K562 (cell line): ENCODE results near the gene PREP. TPM values are rescaled to one million over a fixed set of nuclear protein-coding genes. Genes with fewer than 3 reads are reported as not detected.

Experiments
- ATAC-seq: fragments of 200-7000 bp; cut with Tn5 transposase; 3 replicates; pipeline ENCODE4 v1.9.1; 2020; ENCODE audit warnings: moderate library complexity
- BruUV-seq: library from RNA; stranded (reverse); fragments of 400-500 nt; replicated peaks from 2 replicates; lab custom pipeline; 2021; lab: Mats Ljungman, UMichigan
- CTCF ChIA-PET: fragments of 300-600 bp; formaldehyde crosslinking; extraction: SDS; loops from one replicate; lab custom pipeline; 2021; ENCODE audit warnings: low intra/inter-chr PET ratio; lab: Yijun Ruan, JAX
- POLR2A ChIA-PET: fragments of 300-600, 350-650 bp; sonication (Branson Sonifier 250); formaldehyde crosslinking; extraction: SDS; loops from one replicate; lab custom pipeline; 2021; ENCODE audit warnings: antibody characterized with exemption, inconsistent platforms; lab: Yijun Ruan, JAX
- DNase-seq, 4 experiments: peaks; one replicate each; pipeline versions ENCODE4 v3.0.0 to v3.0.0-alpha.2; 2011 to 2018; ENCODE audit warnings: low spot score in 3 of 4, mixed read lengths in 3 of 4; ENCODE audit errors: extremely low read depth in 1 of 4
- FAIRE-seq: peaks from 2 replicates; lab custom pipeline; 2011; peaks lifted over from hg19 to GRCh38; lab: Jason Lieb, UNC
- H2AFZ ChIP-seq: 2 replicates; pipeline ENCODE4 v1.6.0; 2011; ENCODE audit warnings: low read depth, low read length, control low read depth, inconsistent platforms
- H3K27ac ChIP-seq: fragments of 200-600 bp; 3 replicates; pipeline ENCODE4 v1.8.0; 2011; ENCODE audit warnings: low read depth, mild to moderate bottlenecking, control low read depth, inconsistent platforms, low read length, moderate library complexity, mixed read lengths; ENCODE audit errors: extremely low read depth
- H3K27me3 ChIP-seq, 2 experiments: fragments of 300-600 bp in 1 of 2; 2 replicates in 1 of 2; 3 replicates in 1 of 2; pipeline versions ENCODE4 v1.6.0 to v1.8.0; 2011; ENCODE audit warnings: inconsistent platforms in 2 of 2, low read length in 2 of 2, mild to moderate bottlenecking in 1 of 2, mixed read lengths in 1 of 2, moderate library complexity in 1 of 2; ENCODE audit not compliant: control insufficient read depth in 2 of 2, insufficient read depth in 2 of 2
- H3K36me3 ChIP-seq: fragments of 300-600 bp; 3 replicates; pipeline ENCODE4 v1.8.0; 2011; ENCODE audit warnings: mild to moderate bottlenecking, low read length, inconsistent platforms; ENCODE audit not compliant: control insufficient read depth, insufficient read depth
- H3K4me1 ChIP-seq, 2 experiments: fragments of 200-600 bp in 1 of 2; replicated peaks in 1 of 2; 2 replicates in 1 of 2; 3 replicates in 1 of 2; pipeline versions ENCODE4 v1.5.1 to v1.8.0; 2011; ENCODE audit warnings: inconsistent platforms in 2 of 2, low read length in 2 of 2, mild to moderate bottlenecking in 1 of 2, mixed read lengths in 1 of 2, moderate library complexity in 1 of 2; ENCODE audit not compliant: control insufficient read depth in 2 of 2, insufficient read depth in 2 of 2
- H3K4me2 ChIP-seq: 2 replicates; pipeline ENCODE4 v1.6.1; 2011; ENCODE audit warnings: low read length, control low read depth, inconsistent platforms, mixed read lengths; ENCODE audit not compliant: insufficient read depth
- H3K4me3 ChIP-seq: fragments of 200-600 bp; sonication (generic), shearing (Covaris generic); 2 replicates; pipeline ENCODE4 v1.5.1; 2016; ENCODE audit warnings: control low read depth, inconsistent platforms
- H3K79me2 ChIP-seq: fragments of 200-600 bp; 3 replicates; pipeline ENCODE4 v1.8.0; 2011; ENCODE audit warnings: low read length, inconsistent platforms; ENCODE audit not compliant: control insufficient read depth, insufficient read depth
- H3K9ac ChIP-seq, 2 experiments: 2 replicates each; pipeline versions ENCODE4 v1.6.0 to v1.6.1; 2011; ENCODE audit warnings: low read depth in 2 of 2, low read length in 2 of 2, control low read depth in 1 of 2, inconsistent platforms in 1 of 2, mild to moderate bottlenecking in 1 of 2, mixed read lengths in 1 of 2; ENCODE audit not compliant: insufficient read depth in 1 of 2
- H3K9me1 ChIP-seq: one replicate; pipeline ENCODE4 v1.6.0; 2011; ENCODE audit warnings: inconsistent platforms, mild to moderate bottlenecking, low read length, moderate library complexity; ENCODE audit not compliant: control insufficient read depth, insufficient read depth
- H3K9me3 ChIP-seq: replicated peaks from 2 replicates; pipeline ENCODE4 v1.5.1; 2011; ENCODE audit warnings: low read depth, low read length, inconsistent platforms; ENCODE audit not compliant: control insufficient read depth, insufficient read depth
- H4K20me1 ChIP-seq: replicated peaks from 2 replicates; pipeline ENCODE4 v1.6.1; 2011; ENCODE audit warnings: low read length, inconsistent platforms, mixed read lengths; ENCODE audit not compliant: control insufficient read depth, insufficient read depth
- DDX20 ChIP-seq: fragments of 450-650 bp; IDR thresholded peaks from 2 replicates; pipeline ENCODE4 v1.6.1; 2016; ENCODE audit warnings: missing genetic modification characterization, low read depth, mild to moderate bottlenecking, missing compliant biosample characterization, moderate library complexity
- EP400 ChIP-seq: fragments of 450-650 bp; IDR thresholded peaks from 2 replicates; pipeline ENCODE4 v1.6.1; 2017; ENCODE audit warnings: antibody characterized with exemption, mild to moderate bottlenecking, moderate library complexity
- PTTG1 ChIP-seq: fragments of 450-650 bp; IDR thresholded peaks from 2 replicates; pipeline ENCODE4 v1.6.1; 2016; ENCODE audit warnings: low read depth, mild to moderate bottlenecking, missing genetic modification characterization, missing compliant biosample characterization
- REST ChIP-seq, 2 experiments: fragments of 450-650 bp; formaldehyde crosslinking in 1 of 2; IDR thresholded peaks; 2 replicates each; pipeline versions ENCODE4 v1.4.0 to v1.6.1; 2014 to 2020; ENCODE audit warnings: mild to moderate bottlenecking in 2 of 2, borderline replicate concordance in 1 of 2, low read depth in 1 of 2
- ZFPM2 ChIP-seq: fragments of 250-450 bp; sonication (Bioruptor Pico); IDR thresholded peaks from 2 replicates; pipeline ENCODE4 v1.5.1; 2022; ENCODE audit warnings: mild to moderate bottlenecking
- ZFX ChIP-seq: sonication (generic); formaldehyde crosslinking; IDR thresholded peaks from 2 replicates; pipeline ENCODE4 v1.8.0; 2022; ENCODE audit warnings: mild to moderate bottlenecking, missing genetic modification reagents, moderate library complexity
- WGBS: fragments of 100-300 bp; shearing (Covaris generic); methylation state at CpG from one replicate; pipeline ENCODE4 v1.1.6; 2016; ENCODE audit warnings: low coverage, mixed read lengths; ENCODE audit not compliant: insufficient coverage; ENCODE audit errors: missing lambda C conversion rate; 5-methylcytosine and 5-hydroxymethylcytosine counted together
- in situ Hi-C: fragments of 300-500 bp; cut with MboI; formaldehyde crosslinking; loops from 4 replicates; pipeline ENCODE4 v1.15.0; 2018; ENCODE audit warnings: inconsistent platforms, mixed read lengths
- intact Hi-C: fragments of 100-400 bp; cut with micrococcal nuclease; formaldehyde crosslinking; loops from 2 replicates; pipeline ENCODE4 v1.14.2; 2022
- polyA plus RNA-seq, 8 experiments: library from polyadenylated mRNA; depleted of rRNA in 4 of 8; stranded (reverse) in 5 of 8; unstranded in 3 of 8; fragments of >200 nt; fragmentation: Nextera tagmentation in 2 of 8; fragmentation: Illumina TruSeq in 1 of 8; extraction: Ambion mirVana in 2 of 8; extraction: Trizol in 1 of 8; gene quantifications; 2 replicates each; pipeline versions ENCODE4 v1.2.1 to v1.2.3, GENCODE V29; 2011 to 2014; ENCODE audit warnings: inconsistent platforms in 1 of 8, missing spikeins in 1 of 8
- total RNA-seq, 7 experiments: library from RNA; depleted of rRNA in 6 of 7; stranded (reverse); fragments of >200 nt in 6 of 7; fragmentation: Illumina TruSeq in 2 of 7; extraction: Trizol in 2 of 7; gene quantifications; 2 replicates each; pipeline versions ENCODE4 v1.2.1 to v1.2.3, GENCODE V29; 2011 to 2021; ENCODE audit warnings: low replicate concordance in 1 of 7

Gene PREP
- total and polyA plus RNA-seq, 9 of the 15 experiments (the other 6 are each of a cell fraction or from before 2014, with no cell fraction given): 14.1 to 60.8 (median 28.3) TPM

DNA sequence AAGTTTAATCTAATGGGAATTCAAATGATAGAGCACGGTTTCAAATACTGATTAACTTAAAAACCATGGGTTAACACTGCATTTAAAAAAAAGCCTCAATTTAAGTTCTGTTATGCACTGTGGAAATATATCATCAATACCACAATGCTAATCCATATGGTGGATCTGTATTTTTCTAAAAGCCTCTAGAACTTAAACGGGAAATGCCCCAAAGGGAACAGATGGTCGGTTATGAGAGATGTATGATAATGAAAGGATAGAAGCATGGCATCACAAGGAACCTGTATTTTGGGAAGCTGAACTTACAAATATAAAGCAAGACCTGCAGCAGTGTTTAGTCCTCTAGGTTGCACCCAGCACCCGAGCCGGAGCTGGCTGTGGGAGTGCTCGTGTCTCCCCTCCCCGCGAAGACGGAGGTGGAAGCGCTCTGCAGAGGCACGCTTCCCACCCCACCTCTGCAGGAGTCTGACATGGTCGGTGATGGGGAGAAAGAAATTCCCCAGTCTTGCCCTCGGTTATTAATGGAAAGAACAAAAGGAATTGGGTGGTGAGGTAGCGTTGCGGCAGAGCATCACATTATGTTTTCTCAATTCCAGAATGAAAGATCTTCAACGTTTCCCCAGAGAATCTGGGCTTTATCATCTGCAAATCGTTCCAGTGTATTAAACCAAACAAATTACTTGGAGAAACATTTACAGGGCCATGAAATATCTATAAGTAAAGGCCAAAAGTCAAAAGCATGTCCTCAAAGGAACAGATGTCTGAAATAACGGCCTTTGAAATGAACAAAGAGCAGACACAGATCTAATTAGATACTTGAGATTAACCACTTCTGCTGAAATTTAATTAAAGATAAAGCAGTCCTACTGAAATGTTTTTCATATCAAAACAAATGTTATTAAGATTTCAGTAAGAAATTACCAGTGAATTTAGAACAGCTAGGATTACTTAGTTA is 120.0 kb downstream of the PREP start:
- no peaks in the 10 kb centered on the region for H3K9me3 ChIP-seq
- in situ Hi-C loops: no loop called here
- H3K4me3 ChIP-seq: no peak overlapping the region
- ChIA-PET CTCF (no interaction called here), POLR2A (no interaction called here)
- H2AFZ ChIP-seq: no peak overlapping the region
- ATAC-seq (no peak), FAIRE-seq (no peak), DNase-seq (no peak)
- 92% methylated on average over 18 of the region's 18 CpGs for WGBS
- no peaks in the 10 kb centered on the region for H3K79me2 ChIP-seq
- H3K9me1 ChIP-seq: no peaks in the 10 kb centered on the region
- H3K27ac ChIP-seq: no peak overlapping the region
- no peak overlapping the region for H3K9ac ChIP-seq
- no peaks in the 10 kb centered on the region for H3K27me3 ChIP-seq
- H3K36me3 ChIP-seq: peaks cover 75% of the 10 kb centered on the region
- intact Hi-C loops: no loop called here
- no TSS peak for BruUV-seq
- H4K20me1 ChIP-seq: no peaks in the 10 kb centered on the region
- H3K4me2 ChIP-seq: no peak overlapping the region
- H3K4me1 ChIP-seq: no peaks in the 10 kb centered on the region
- no peak for TF ChIP-seq DDX20 (tag)

DNA sequence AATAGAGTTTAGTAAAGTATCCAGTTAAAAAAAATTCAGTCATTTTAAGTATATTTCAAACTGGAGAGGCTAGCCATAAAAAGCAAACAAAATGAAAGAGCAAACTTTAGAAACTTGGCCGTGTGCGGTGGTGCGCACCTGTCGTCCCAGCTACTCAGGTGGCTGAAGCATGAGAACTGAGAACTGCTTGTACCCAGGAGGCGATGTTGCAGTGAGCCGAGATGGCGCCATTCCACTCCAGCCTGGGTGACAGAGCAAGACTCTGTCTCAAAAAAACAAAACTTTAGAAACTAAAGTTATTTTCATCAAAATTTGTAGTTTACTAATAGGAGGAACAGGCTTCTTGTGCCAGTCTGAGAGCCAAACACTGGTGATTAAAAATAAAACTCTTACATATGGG is 122.8 kb downstream of the PREP start:
- FAIRE-seq (no peak), DNase-seq (no peak), ATAC-seq (no peak)
- no peak overlapping the region for H2AFZ ChIP-seq
- H3K4me2 ChIP-seq: no peak overlapping the region
- in situ Hi-C loops (no loop called here), intact Hi-C loops (no loop called here)
- no peaks in the 10 kb centered on the region for H3K9me3 ChIP-seq
- WGBS: 91% methylated on average over 7 of the region's 7 CpGs
- H3K9me1 ChIP-seq: no peaks in the 10 kb centered on the region
- no peak overlapping the region for H3K9ac ChIP-seq
- no peaks in the 10 kb centered on the region for H4K20me1 ChIP-seq
- no peaks in the 10 kb centered on the region for H3K27me3 ChIP-seq
- peaks cover 71% of the 10 kb centered on the region for H3K36me3 ChIP-seq
- BruUV-seq: no TSS peak
- no peak overlapping the region for H3K4me3 ChIP-seq
- CTCF ChIA-PET: no interaction called here
- no peak overlapping the region for H3K27ac ChIP-seq
- POLR2A ChIA-PET: interaction anchor here (1.4 kb wide), 1 partner anchor 30 kb away, joined by 3 read pairs; no protein-coding TSS in a partner anchor
- H3K79me2 ChIP-seq: no peaks in the 10 kb centered on the region
- H3K4me1 ChIP-seq: no peaks in the 10 kb centered on the region
- TF ChIP-seq PTTG1 (tag) (no peak), ZFX (CRISPR knock-in tag) (no peak), REST (IDR thresholded peaks at IDR 0.05; ENCODE audit: borderline replicate concordance) (no peak), REST (CRISPR knock-in tag; IDR thresholded peaks at IDR 0.05; ENCODE audit: low read depth) (no peak), ZFPM2 (no peak), EP400 (no peak)
